HG03108 (cell line): ENCODE data around the gene UBAC1.

Source experiments
- ATAC-seq: cut with Tn5 transposase; IDR thresholded peaks from one replicate; pipeline ENCODE4 v1.9.1; 2021; ENCODE audit warnings: moderate library complexity; ENCODE audit not compliant: unreplicated experiment

Gene UBAC1

DNA sequence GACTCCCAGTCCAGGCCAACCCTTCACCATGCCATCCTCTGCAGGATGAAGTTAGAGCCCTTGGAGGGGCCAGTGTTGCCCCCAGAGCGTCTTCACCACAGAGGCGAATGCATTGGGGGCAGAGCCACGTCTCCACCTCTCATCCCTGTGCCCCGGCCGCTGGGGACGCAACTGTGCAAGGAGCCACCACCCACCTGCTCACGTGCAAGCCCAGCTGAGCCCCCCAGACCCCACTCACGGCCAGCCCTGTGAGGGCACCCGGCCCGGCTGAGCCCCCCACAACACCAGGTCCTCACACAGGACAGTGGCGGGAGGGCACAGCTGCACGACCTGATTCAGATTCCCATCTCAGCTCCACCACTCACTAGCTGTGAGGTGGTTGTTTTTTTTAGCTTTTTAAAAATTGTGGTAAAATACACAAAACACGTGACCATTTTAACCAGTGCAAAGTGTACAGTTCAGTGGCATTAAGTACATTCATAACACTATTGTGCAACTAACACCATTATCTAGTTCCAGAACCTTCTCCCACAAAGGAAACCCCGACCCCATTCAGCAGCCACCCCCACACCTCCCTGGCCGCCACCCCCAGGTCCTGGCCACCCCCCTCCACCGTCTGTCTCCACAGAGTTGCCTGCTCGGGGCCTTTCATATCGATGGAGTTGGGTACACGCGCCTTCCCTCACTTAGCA, 33.5 kb upstream of the UBAC1 start:
- ATAC-seq = no peak

DNA sequence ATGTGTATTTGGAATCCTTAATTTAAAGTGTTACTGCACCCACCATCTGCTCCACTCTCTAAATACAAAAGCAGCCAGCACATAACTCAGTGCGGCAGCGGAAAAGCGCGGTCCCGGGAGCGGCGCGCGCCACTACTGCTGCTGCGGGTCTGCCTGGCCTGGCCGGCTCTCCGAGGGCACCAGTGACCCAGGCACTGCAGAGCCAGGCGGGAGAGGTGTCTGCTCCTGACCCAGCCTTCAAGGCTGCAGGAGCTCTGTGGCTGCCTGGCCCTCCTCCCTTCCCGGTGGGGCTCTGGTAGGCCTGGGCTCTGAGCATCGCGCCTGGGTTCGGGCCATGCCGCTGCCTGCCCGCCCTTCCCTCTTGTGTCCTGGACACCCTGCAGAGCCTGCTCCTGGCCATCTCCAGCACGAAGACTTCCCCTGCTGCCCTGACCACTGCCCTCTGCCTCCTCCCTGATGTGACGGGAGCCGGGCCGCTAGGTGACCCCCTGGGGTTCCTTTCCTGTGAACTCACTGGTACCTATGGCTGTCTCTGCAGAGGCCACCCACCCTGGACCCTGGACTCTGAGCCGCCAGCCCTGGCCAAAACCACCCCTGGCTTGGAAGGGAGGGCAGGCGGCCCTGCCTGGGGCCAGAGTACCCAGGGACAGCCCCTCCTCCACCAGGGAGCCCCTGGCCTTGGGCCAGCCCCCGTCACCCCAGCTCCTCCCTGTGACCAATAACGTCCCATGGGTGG, 32.8 kb upstream of the UBAC1 start:
- no peak for ATAC-seq

DNA sequence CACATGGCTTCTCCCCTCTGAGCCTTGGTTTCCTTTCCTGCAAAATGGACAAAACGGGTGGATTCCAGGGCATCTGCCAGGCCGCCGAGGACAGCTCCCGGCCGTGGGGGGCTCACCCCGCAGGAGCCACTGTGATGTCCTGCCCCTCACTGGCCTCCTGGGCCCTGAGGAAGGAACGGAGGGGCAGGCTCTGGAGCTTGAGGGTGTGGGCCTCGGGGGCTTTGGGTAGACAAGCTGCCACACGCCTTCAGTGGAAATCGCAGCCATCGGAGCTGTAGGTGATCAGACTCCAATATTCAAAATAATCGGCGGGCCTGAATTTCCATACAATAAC, 32.2 kb upstream of the UBAC1 start:
- no peak for ATAC-seq

DNA sequence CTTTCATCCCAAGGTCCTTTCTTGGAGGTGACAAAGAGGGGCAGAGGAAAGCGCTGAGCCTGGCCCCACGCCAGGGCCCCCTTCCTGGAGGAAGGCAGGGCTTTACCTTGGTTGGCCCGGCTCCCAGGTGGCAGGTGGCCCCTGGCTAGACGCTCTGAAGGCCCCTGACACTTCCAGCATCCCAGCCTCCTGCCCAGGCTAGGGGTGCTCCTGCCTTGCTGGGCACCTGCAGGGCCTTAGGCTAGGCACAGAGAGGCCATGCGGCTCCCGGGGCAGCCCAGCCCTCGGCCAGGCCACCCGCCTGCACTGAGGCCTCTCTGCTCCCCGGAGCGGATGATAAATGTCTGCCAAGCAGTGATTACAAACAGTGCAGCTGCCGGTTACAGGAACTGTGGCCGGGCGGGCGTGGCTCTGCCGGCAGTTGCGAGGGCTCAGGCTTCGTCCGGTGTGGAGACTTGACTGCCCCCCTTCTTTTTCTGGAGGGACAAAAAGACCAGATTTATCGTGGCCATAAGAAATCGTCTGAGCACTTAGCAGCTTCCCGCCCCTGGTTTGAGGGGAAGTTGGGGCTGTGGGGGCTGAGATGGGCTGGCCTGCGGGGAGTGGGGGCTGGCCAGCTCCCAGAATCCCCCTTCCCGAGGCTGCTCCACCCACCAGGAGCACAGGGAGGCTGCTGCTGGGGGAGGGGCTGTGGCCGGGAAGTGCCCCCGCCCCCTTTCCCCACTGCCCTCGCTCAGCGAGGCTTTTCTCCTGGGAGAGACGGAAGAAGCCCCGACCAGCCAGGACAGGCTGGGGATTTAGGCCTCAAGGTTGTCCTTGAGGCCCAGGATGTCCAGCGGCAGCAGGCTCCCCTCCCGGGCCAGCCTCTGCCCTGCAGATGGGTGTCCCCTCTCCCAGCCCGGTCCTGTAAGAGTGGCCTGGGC, 31.6 kb upstream of the UBAC1 start:
- ATAC-seq = no peak

DNA sequence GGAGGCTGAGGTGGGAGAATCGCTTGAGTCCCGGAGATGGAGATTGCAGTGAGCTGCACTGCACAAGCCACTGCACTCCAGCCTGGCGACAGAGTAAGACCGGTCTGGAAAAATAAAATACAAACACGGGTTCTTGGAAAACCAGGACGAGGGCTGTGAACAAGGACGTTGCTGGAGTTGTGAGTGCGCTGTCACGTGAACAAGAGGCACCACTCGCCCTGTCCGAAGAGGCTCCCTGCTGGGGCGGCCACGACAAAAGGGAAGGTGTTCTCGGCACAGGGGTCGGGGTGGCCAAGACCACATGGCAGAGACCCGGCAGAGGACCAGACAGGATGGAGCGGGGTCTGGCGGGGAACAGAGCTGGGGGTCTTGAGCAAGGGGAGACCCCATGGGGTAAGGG, 30.6 kb upstream of the UBAC1 start:
- no peak for ATAC-seq

DNA sequence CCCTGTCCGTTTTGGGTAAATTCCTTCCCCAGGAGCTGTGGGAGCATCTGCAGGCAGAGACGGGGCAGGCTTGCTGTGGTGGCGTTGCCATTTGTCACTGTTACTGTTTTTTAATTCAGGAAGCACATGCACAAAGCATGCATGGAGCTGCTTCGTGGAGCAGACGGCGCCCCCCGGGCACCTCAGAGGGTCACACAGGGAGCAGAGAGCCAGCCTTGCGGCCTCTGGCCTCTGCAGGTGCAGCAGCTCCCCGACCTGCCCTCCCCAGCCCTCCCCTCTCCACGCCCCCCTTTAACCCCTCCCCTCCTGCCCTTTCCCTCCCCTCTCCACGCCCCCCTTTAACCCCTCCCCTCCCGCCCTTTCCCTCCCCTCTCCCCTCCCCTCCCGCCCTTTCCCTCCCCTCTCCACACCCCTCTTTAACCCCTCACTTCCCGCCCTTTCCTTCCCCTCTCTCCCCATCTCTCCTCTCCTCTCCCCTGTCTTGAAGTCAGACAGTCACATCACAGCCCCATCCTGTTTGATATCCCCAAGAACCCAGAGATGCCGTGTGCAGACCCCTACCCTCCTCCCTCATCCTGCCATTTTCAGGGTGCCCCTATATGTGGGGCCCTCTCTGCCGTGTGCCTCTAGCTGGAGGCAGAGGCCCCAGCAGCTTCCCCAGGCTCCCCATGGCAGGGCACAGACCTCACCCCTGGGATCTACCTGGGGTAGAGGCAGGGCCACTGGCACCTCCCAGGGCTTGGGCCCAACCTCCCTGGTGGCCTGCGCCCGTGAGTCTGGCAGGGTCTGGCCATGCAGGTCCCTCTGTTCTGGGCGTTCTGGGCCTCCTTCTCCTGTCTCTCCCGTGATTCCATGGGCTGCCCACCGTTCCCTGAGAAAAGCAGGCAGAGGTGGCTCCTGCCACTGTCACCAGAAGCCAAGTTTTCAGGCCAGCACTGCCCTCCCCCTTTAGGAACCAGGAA, 29.6 kb upstream of the UBAC1 start:
- ATAC-seq = no peak

DNA sequence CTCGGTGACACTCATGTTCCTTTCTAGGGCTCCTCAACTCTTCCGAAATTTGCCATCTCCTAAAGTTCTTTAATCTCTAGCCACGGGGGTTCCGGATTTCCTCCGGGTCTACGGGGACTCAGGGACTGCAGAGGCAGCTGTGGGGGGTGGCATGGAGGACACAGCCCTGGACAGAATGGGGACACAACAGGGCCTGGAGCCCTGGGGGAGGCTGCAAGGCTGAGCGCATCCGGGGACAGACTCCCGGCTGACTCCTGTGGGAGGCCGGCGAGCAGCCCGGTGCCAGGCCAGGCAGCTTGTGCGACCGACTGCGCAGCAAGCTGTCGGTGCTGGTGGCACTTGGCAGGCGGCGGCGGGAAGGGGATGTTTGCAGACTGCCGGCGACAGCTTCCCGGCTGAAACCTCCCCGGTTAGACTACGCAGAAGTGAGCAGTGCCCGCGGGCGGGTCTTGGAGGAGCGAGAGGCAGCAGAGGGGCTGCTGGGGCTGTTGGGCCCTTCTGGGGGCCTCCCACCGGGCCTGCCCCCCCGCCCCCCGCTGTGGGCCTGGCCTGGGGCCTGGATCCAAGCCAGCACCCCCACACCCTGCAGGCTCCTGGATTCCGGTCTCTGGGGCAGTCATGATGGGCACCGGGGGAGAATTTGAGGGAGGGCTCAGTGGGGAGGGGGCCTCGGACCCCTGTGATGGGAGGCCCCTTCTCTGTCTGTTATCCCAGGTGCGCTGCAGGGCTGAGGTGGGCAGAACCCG, 28.7 kb upstream of the UBAC1 start:
- ATAC-seq = no peak

DNA sequence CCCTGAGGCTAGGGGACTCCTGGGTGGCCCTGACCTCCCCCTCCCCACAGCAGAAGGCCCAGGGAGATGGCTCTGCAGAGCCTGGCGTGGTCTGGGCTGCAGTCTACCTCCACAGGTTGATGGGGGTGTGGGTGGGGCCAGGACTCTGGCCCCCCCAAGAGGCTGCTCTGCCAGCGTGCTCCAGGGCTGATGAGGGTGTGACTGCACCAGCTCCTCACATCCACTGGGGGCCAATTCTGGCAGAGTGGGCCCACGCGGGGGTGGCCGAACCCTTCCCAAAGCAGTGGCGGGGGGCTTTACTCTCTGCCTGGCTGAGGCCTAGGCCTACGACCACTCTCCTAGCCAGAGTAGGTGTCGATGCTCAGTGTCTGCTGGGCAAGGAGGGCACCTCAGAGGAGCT, 28.0 kb upstream of the UBAC1 start:
- ATAC-seq = no peak

DNA sequence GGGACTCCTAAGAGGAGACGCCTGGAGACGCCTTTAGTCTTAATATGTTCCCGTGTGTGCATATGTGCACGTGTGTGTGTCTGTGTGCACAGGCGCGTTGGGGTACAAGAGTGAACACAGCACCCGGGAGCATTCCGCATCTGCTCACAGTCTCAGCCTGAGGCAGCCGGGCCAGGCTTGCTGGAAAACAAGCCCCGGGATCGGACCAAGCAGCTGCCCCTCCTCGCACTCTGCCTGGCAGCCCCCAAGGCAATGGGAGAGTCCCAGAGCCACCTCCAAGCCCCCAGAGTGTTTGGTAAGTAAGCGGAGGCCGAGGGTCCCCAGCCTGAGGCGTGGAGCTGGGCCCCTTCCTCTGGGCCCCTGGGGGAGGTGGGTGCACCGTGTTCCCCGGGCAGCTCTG, 27.3 kb upstream of the UBAC1 start:
- ATAC-seq = no peak

DNA sequence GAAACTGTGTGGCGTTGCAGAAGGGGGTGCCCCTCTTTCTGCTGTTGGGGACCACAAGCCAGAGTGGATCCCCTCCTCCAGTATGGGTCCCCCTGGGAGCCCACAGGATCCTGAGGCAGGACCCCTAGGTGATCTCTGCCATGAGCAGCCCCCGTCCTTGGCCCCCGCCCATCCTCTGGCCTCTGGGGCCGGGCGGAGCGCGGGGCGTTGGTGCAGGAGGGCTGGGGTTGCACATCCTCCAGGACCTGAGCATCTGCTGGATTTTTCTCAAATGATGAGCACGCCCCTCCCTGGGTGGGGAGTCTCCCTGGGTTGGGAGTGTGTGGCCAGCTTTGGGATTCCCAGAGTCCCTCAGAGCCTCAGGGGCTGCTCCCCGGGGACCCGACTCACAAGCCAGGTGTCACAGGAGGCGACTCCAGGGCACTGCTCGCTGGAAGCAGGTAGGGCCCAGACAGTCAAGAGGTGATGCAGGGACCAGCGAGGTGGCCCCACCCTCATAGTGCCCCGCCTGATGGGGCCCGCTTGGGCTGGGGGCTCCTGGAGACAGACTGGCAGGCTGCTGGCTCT, 26.7 kb upstream of the UBAC1 start:
- ATAC-seq = no peak

DNA sequence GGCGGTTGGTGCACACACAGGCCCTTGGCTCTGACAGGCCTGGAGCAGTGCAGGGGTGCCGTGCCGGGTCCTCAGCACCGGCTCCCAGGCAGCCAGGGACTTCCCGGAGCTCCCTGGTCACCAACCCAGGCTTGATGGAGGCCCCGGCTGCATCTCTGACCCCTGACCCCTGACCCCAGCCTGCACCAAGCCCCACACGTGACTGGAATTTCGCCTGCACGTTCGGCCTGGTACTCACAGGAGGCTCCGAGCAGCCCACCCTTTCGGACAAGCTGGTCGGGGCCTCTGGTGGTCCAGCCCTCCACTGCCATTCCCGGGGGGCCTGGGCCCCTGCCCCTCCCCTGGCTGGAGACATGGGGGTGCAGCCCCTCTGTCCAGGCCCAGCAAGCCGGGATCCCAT, 25.4 kb upstream of the UBAC1 start:
- ATAC-seq = no peak

DNA sequence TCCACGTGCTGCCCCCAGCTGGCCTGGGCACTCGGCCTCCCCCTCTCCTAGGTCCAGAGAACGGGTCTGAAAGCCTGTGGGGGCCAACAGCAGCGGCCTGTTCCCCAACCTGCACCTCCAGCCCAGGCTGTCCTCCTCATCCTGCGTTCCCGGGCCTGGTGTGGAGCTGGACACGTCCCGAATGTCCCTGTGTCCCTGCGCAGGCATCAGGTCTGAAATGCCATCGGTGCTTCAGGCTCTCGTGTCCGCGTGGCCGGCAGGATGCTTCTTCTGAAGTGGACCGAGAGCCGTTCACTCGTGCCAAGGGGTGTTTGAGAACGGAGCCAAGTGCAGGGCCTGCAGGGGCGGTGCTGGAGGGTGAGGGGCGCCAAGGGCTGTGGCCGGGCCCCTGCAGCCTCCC, 24.7 kb upstream of the UBAC1 start:
- no peak for ATAC-seq

DNA sequence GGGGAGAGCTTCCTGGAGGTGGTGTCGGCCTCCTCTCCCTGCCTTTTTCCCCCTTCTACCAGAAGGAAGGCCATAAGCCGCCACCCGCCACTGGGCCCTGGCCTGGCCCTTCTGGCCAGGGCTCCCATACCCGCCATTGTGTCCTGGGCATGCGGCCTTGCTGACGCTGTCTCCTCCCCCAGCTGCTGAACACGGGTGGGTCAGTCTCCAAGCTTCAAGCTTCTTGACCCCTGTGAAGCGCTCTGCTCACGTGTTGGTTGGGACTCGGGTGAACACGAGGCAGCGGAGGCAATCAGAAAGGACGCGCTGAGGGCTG, 24.2 kb upstream of the UBAC1 start:
- no peak for ATAC-seq

DNA sequence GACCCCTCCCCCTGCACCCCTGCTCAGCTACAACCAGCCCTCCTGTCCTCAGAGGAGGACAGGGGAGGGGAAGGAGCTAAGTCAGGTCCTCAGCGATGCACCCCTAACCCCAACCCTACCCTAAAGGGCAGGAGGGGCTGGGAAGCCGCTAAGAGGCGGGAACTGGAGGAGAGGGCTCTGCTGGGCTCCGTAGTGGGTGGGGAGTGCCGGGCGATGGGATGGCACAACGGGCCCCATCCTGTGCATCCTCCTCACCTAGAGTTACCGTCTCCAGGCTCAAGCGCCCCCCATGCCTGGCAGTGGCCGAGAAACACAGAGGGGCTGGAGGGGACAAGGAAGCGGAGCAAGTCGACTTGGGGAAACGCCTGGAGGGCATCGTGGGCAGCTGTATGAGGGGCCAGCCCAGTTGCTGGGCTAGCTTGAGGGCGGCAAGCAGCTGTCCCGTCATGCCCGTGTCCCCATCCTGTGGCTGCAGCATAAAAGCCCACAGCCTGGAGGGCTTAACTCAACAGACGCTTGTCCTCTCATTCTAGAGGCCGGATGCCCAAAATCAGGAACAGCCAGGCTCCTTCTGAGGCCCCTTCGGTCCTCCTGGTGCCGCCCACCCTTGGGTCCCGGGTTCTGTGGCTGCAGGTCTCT, 23.0 kb upstream of the UBAC1 start:
- no peak for ATAC-seq

DNA sequence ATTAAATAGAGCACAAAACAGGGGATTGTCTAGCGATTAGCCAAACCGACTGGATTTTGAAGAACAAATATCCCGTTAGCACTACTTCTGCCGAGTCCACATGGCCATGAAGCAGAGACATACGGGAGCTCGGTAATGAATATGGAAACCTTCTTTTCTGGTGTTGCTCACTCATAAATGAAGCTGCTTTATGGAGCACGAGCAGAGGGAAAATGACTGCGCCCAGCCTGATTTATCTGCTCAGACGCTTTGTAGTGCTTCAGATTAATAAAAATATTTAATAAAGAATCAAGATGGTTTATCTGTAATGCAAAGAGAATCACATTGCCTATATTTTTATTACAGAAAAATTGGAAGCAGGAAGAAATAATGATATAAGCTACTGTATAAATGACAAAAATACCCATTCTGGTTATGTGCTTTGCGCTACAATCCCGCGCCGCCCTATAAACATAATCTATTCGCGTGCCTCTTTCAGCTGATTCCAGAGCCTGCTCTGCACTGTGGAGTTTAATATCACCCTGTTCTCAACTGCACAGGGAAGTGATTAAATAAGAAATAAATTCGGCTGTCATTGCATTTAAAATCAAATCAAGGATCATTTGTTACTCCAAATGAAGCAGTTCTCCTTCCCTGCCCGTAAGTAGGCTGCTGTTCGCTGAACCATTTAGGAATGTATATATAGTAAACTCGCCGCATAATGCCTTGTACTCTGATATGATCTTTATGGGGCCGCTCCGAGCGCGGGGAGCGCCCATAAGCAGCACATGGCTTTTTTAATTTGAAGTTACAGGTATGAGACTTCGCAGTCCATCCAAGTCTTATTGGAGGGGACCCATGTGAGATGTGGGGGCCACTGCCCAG, 22.3 kb upstream of the UBAC1 start:
- ATAC-seq = no peak

DNA sequence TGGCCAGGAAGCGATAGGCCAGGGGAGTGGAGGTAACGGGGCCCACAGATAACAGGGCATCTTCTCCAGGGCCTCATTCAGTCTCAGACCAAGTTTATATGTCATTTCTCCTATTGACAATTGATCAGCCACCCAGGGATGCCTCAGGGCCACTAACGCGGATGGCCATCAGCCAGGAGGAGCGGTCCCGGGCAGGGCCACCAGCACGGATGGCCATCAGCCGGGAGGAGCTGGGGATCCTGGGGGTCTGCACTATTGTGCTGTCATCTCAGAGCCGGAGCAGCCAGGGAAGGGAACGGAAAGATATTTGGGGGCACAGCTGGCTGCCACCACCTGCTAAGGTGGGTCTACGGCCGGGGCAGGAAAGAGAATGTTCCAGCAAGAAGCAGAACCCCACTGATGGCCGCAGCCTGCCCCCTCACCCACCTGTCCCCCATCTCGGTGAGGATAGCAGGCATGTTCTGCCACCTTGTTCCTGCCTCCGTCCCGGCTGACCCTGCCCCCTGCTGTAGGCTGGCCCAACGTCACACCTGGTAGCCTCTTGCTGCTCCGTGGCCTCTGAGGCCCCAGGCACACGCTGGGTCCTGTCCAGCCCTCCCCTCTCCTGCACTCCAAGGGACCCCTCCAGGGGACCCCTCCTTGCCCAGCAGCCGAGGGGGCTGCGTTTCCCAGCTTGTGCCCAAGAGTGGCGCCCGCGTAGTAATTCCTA, 21.5 kb upstream of the UBAC1 start:
- ATAC-seq = no peak

DNA sequence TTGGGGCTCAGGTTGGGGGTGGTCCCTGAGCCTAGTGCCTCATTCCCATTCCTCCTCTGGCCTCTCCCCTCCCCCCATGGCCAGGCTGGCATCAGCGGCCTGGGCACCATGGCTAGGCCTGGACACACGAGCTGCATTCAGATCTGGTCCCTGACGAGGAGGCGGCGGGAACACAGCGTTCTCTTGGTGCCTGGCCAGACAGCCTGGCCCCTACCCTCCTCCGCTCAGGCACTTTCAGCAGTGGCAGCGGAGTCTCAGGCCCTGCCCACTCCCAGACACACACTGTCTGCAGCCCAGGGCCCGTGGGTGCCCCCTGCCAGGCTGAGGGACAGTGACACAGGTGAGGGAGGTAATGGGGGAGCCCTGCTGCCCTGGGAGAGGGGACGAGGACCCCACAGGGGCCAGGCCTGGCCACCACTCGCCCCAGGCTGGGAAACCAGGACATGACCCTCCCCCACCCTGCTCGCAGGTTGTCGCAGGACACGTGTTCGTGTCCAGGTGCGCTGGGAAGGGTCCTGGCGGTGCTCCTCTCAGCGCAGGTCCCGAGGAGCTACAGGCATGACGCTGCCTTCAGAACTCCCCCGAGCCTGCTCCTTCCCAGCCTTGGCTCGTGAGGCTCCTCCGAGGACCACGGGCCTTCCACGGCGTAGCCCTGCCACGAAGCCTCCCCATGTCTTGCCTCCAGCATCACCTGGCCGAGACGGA, 19.9 kb upstream of the UBAC1 start:
- no peak for ATAC-seq
